ENCODE data around the gene MYO9B. TPM values are rescaled to one million over a fixed set of nuclear protein-coding genes. Genes with fewer than 3 reads are reported as not detected.

MYO9B gene
- total RNA-seq, 1 donor from 2014 or later, result 137 TPM

GRCh38 chr19:17063428-17063827 lies 12.1 kb upstream of the MYO9B start:
- Histone ChIP-seq H3K4me3 (no peak overlapping the region), H3K9me3 (no peaks in the 10 kb centered on the region), H3K36me3 (peaks cover 13% of the 10 kb centered on the region), H3K4me1 (no peaks in the 10 kb centered on the region), H3K27me3 (no peaks in the 10 kb centered on the region), H3K27ac (no peak overlapping the region)
- DNase-seq (no peak), ATAC-seq (no peak)
- no peak for TF ChIP-seq CTCF (IDR thresholded peaks at IDR 0.05)
- intact Hi-C loops (cut with DNase I), result no loop called here

DNA sequence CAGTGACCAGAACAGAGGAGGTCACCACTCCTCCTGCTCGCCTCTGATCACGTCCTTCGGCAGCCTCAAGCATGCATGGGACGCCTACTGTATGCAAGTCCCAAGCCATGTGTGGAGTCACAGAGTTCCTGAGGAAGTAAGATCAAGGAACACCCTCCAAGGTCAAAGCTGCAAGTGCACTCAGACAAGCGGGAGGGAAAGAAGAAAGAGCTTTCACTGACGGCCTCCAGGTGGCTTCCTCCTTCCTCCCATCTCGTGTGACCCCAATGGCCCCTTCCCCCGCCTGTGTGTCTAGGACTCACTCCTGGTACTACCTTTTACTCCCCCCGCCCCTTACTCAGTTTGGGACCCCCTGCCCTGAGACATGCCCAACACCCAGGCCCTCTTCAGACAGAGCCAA lies 6.4 kb upstream of the MYO9B start:
- DNase-seq (no peak), ATAC-seq (no peak)
- Histone ChIP-seq H3K36me3 (peaks cover 9% of the 10 kb centered on the region), H3K27ac (no peak overlapping the region), H3K9me3 (no peaks in the 10 kb centered on the region), H3K4me3 (no peak overlapping the region), H3K4me1 (peaks cover 7% of the 10 kb centered on the region), H3K27me3 (no peaks in the 10 kb centered on the region)
- intact Hi-C loops (cut with DNase I), result loop anchor here (5.0 kb wide), 2 partner anchors 103 to 213 kb away; partner anchors contain the start of gene ANKLE1
- TF ChIP-seq CTCF (IDR thresholded peaks at IDR 0.05), result no peak

DNA sequence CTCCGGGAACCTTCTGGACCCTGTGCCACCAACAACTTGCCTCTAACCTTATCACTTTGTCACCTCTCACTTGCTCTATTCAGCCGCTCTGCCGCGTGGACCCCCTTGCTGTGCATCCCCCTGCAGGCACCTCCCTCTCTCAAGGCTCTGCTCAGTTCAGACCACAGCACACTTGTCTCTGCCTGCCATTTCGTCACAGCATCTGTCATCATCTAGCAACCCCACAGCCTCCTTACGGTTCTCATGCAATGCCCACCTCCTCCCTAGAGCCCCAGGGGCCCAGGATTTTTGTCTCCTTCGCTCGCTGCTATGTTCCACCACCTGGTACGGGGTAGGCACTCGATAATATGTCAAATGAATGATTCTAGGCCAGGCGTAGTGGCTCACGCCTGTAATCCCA lies 5.2 kb upstream of the MYO9B start:
- H3K9me3 ChIP-seq, result no peaks in the 10 kb centered on the region
- DNase-seq (no peak), ATAC-seq (no peak)
- no peaks in the 10 kb centered on the region for H3K27me3 ChIP-seq
- H3K4me3 ChIP-seq, result no peak overlapping the region
- H3K4me1 ChIP-seq, result peaks cover 12% of the 10 kb centered on the region
- intact Hi-C loops (cut with DNase I), result no loop called here
- H3K27ac ChIP-seq, result no peak overlapping the region
- TF ChIP-seq CTCF (IDR thresholded peaks at IDR 0.05), result no peak
- peaks cover 9% of the 10 kb centered on the region for H3K36me3 ChIP-seq

GRCh38 chr19:17070912-17071311 lies 4.7 kb upstream of the MYO9B start:
- Histone ChIP-seq H3K27ac (no peak overlapping the region), H3K36me3 (peaks cover 9% of the 10 kb centered on the region), H3K4me3 (no peak overlapping the region), H3K27me3 (no peaks in the 10 kb centered on the region), H3K4me1 (peaks cover 12% of the 10 kb centered on the region), H3K9me3 (no peaks in the 10 kb centered on the region)
- DNase-seq (no peak), ATAC-seq (no peak)
- TF ChIP-seq CTCF (IDR thresholded peaks at IDR 0.05), result no peak
- intact Hi-C loops (cut with DNase I), result no loop called here

DNA sequence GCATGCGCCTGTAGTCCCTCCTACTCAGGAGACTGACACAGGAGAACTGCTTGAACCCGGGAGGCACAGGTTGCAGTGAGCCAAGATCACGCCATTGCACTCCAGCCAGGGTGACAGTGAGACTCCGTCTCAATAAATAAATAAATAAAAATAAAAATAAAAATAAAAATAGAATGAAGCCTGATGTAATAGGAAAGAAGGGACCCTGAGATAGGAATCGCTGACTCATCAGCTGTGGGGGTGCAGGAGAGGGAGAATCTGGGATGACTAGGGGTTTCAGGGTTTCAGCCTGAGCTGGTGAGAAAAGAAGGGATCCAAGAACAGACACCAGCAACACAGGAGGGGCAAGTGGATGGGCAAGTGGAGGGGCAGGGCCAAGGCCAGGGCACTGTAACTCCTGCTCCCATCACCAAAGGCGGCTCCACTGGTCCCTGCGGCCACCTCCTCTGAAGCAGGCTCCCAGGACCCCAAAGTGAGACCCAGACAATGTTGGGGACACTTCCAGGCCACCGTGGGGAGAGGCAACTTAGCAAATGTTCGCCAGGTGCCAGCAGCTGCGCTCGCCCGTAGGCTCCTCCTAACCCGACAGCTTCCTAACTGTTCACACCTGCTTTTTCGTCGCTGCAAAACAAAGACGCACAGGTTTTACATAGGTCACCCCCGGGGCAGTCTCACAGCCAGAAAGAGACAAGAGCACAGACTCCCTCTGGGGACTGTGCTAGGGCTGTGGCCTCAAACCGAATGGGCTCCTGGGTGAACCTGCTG lies 1.5 kb upstream of the MYO9B start:
- Histone ChIP-seq H3K36me3 (peaks cover 9% of the 10 kb centered on the region), H3K4me1 (peaks cover 35% of the 10 kb centered on the region), H3K27me3 (no peaks in the 10 kb centered on the region), H3K9me3 (no peaks in the 10 kb centered on the region), H3K4me3 (peak overlapping the region; percentile 72), H3K27ac (peak overlapping the region; percentile 75)
- no peak for ATAC-seq
- intact Hi-C loops (cut with DNase I), result no loop called here
- TF ChIP-seq CTCF (IDR thresholded peaks at IDR 0.05), result no peak
- DNase-seq, result no peak
